ENCODE data around the gene SAPCD2. TPM values are rescaled to one million over a fixed set of nuclear protein-coding genes. Genes with fewer than 3 reads are reported as not detected.

SAPCD2 gene
- total and polyA plus RNA-seq, 9 of the 15 experiments (the other 6 are each of a cell fraction or from before 2014, with no cell fraction given): 3.4 to 91.8 (median 18.8) TPM

- in situ Hi-C loops (cut with MboI) (no loop called here), intact Hi-C loops (cut with micrococcal nuclease) (no loop called here)
- Histone ChIP-seq H3K79me2 (ENCODE audit: control insufficient read depth, insufficient read depth, low read length) (no peaks in the 10 kb centered on the region), H3K9ac (ENCODE audit: insufficient read depth in 1 of 2, low read depth in 2 of 2, low read length in 2 of 2) (no peak overlapping the region), H4K20me1 (replicated peaks; ENCODE audit: control insufficient read depth, insufficient read depth, low read length) (no peaks in the 10 kb centered on the region), H3K27me3 (ENCODE audit: control insufficient read depth in 2 of 2, insufficient read depth in 2 of 2, low read length in 2 of 2) (no peaks in the 10 kb centered on the region), H3K9me1 (ENCODE audit: control insufficient read depth, insufficient read depth, low read length) (no peaks in the 10 kb centered on the region), H2AFZ (ENCODE audit: low read depth, low read length) (no peak overlapping the region), H3K4me2 (ENCODE audit: insufficient read depth, low read length) (no peak overlapping the region), H3K9me3 (replicated peaks; ENCODE audit: control insufficient read depth, insufficient read depth, low read depth, low read length) (no peaks in the 10 kb centered on the region), H3K36me3 (ENCODE audit: control insufficient read depth, insufficient read depth, low read length) (no peaks in the 10 kb centered on the region), H3K4me1 (replicated peaks in 1 of 2; ENCODE audit: control insufficient read depth in 2 of 2, insufficient read depth in 2 of 2, low read length in 2 of 2) (peaks cover 0 to 73% of the 10 kb centered on the region in 2 experiments; a peak in 2 of 5 replicates), H3K27ac (ENCODE audit: extremely low read depth, low read depth, low read length) (no peak overlapping the region), H3K4me3 (no peak overlapping the region)
- ATAC-seq (no peak), FAIRE-seq (no peak), DNase-seq (ENCODE audit: extremely low read depth in 1 of 4, low spot score in 3 of 4) (no peak)
- TF ChIP-seq ZNF586 (CRISPR knock-in tag; conservative IDR thresholded peaks at IDR 0.05) (no peak), PHB (CRISPR knock-in tag; IDR thresholded peaks at IDR 0.05) (no peak), ZBTB7A (IDR thresholded peaks at IDR 0.05; ENCODE audit: borderline replicate concordance, control insufficient read depth, low read depth, low read length) (no peak), MXD1 (CRISPR knock-in tag; IDR thresholded peaks at IDR 0.05; ENCODE audit: borderline replicate concordance, poor library complexity, severe bottlenecking) (no peak), FOXK2 (conservative IDR thresholded peaks at IDR 0.05 in 1 of 2, IDR thresholded peaks at IDR 0.05 in 1 of 2; ENCODE audit: low read depth in 2 of 2) (no peak), ZNF592 (IDR thresholded peaks at IDR 0.05) (no peak), CBX3 (IDR thresholded peaks at IDR 0.05; ENCODE audit: borderline replicate concordance in 1 of 2, low read length in 2 of 2) (no peak), GATAD2A (IDR thresholded peaks at IDR 0.05) (no peak)
- ChIA-PET CTCF (ENCODE audit: low intra/inter-chr PET ratio) (no interaction called here), POLR2A (interaction anchor here (0.6 to 1.1 kb wide), 3 partner anchors 11 to 22 kb away, joined by 3 read pairs; no protein-coding TSS in a partner anchor)
- BruUV-seq (replicated peaks): no TSS peak
- WGBS (ENCODE audit: insufficient coverage, low coverage, missing lambda C conversion rate): 83% methylated on average over 21 of the region's 36 CpGs
Observed at GRCh38 chr9:137014776-137015539, 55.4 kb downstream of the SAPCD2 start.

Measured in K562 (cell line).